H1 (cell line): Measurements from ENCODE around the gene WDR93. TPM values are rescaled to one million over a fixed set of nuclear protein-coding genes. Genes with fewer than 3 reads are reported as not detected.

ENCODE experiments used
- EP300 ChIP-seq, 2 experiments: IDR thresholded peaks; 1 replicate in 1 of 2; 2 replicates in 1 of 2; pipeline ENCODE4 v1.6.1; 2011 to 2012; ENCODE audit warnings: low read depth in 2 of 2, low read length in 2 of 2, mild to moderate bottlenecking in 2 of 2, borderline replicate concordance in 1 of 2, inconsistent platforms in 1 of 2, moderate library complexity in 1 of 2
- KDM5A ChIP-seq: fragments of 200-600 bp; IDR thresholded peaks from 2 replicates; pipeline ENCODE4 v1.7.1; 2012; ENCODE audit warnings: mild to moderate bottlenecking, low read length, inconsistent platforms, mixed read lengths
- NANOG ChIP-seq: IDR thresholded peaks from 2 replicates; pipeline ENCODE4 v1.6.1; 2011; ENCODE audit warnings: low read length, low read depth, mild to moderate bottlenecking, inconsistent platforms; ENCODE audit not compliant: insufficient read depth, poor library complexity, severe bottlenecking
- RFX5 ChIP-seq: IDR thresholded peaks from 2 replicates; pipeline ENCODE4 v1.6.1; 2011; ENCODE audit warnings: low read depth, low read length, improper control_type of control experiment, borderline replicate concordance
- SP1 ChIP-seq: IDR thresholded peaks from 2 replicates; pipeline ENCODE4 v1.6.1; 2011; ENCODE audit warnings: low read depth, low read length
- SP2 ChIP-seq: IDR thresholded peaks from 2 replicates; pipeline ENCODE4 v1.6.1; 2012; ENCODE audit warnings: mild to moderate bottlenecking, low read length, inconsistent platforms
- TEAD4 ChIP-seq: IDR thresholded peaks from 2 replicates; pipeline ENCODE4 v1.6.1; 2012; ENCODE audit warnings: low read depth, low read length, inconsistent platforms, mixed read lengths
- YY1 ChIP-seq: IDR thresholded peaks from 2 replicates; pipeline ENCODE4 v1.6.1; 2011; ENCODE audit warnings: low read depth, mild to moderate bottlenecking, low read length
- polyA plus RNA-seq, 7 experiments: library from polyadenylated mRNA; depleted of rRNA in 3 of 7; stranded (reverse) in 5 of 7; unstranded in 2 of 7; fragments of >200 nt in 5 of 7; fragments of 200-250 nt in 2 of 7; gene quantifications; 1 replicate in 5 of 7; 2 replicates in 1 of 7; 4 replicates in 1 of 7; pipeline versions ENCODE4 v1.2.1 to v1.2.3, GENCODE V29; 2011 to 2013; ENCODE audit warnings: missing spikeins in 2 of 7, mixed read lengths in 2 of 7
- total RNA-seq: library from RNA; stranded (reverse); fragmentation: NEBNext Ultra II Directional; extraction: Animal tissue kit (Norgen Biotek cat#: 25700); gene quantifications from 2 replicates; pipeline ENCODE4 v1.2.1, GENCODE V29; 2021
- TF ChIP-seq, protein P1 (sequence below), 3 experiments: IDR thresholded peaks; 1 replicate in 2 of 3; 2 replicates in 1 of 3; pipeline versions ENCODE4 v1.5.1 to v1.6.1; 2011; ENCODE audit warnings: low read length in 3 of 3, mild to moderate bottlenecking in 3 of 3, inconsistent platforms in 2 of 3, low read depth in 1 of 3, moderate library complexity in 1 of 3; ENCODE audit not compliant: insufficient read depth in 1 of 3; ENCODE audit errors: control extremely low read depth in 1 of 3

The WDR93 gene
- total and polyA plus RNA-seq, 2 of the 8 experiments (the other 6 are each of a cell fraction or from before 2014, with no cell fraction given): 0.03 TPM; not detected in 1

DNA sequence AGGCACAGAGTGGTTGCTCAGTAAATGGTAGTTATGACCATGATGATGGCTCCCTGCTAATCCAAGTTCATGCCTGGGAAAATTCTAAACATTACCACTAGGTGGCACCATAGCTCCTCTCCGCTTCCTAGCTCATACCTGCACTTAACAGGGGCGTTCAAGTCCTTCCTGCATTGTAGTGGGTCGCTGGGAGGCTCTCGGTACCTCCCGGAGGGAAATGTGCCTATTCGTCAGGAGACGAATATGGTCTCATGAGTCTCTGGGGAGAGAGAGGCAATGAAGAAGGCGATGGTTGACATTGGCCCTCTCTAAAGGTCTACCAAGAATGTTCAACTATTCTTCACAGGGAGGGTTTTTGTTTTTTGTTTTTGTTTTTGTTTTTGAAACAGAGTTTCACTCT lies 49.5 kb downstream of the WDR93 start (continued):
- TF ChIP-seq SP1 (no peak), TEAD4 (peak; percentile 57; the same call in 1 of the 2 replicates), YY1 (no peak; the same call in 1 of the 2 replicates), NANOG (no peak), RFX5 (0 out of 2 replicates have a peak, but pooled peaks have one; percentile 50), EP300 (IDR thresholded peaks at IDR 0.05; ENCODE audit: borderline replicate concordance in 1 of 2, low read depth in 2 of 2, low read length in 2 of 2) (no peak), KDM5A (no peak), SP2 (no peak)
- TF ChIP-seq, protein P1, sequence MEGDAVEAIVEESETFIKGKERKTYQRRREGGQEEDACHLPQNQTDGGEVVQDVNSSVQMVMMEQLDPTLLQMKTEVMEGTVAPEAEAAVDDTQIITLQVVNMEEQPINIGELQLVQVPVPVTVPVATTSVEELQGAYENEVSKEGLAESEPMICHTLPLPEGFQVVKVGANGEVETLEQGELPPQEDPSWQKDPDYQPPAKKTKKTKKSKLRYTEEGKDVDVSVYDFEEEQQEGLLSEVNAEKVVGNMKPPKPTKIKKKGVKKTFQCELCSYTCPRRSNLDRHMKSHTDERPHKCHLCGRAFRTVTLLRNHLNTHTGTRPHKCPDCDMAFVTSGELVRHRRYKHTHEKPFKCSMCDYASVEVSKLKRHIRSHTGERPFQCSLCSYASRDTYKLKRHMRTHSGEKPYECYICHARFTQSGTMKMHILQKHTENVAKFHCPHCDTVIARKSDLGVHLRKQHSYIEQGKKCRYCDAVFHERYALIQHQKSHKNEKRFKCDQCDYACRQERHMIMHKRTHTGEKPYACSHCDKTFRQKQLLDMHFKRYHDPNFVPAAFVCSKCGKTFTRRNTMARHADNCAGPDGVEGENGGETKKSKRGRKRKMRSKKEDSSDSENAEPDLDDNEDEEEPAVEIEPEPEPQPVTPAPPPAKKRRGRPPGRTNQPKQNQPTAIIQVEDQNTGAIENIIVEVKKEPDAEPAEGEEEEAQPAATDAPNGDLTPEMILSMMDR (IDR thresholded peaks at IDR 0.05; ENCODE audit: control extremely low read depth in 1 of 3, insufficient read depth in 1 of 3, low read depth in 1 of 3, low read length in 3 of 3): peak; percentile 29 to 92 (median 83)
- TF ChIP-seq, all 59 proteins: peak for 5
